Trophoblast cell (in vitro differentiated cells and primary cell): ENCODE results near the gene MRTFB.

Experiments used
- DNase-seq, 2 donors: peaks; one replicate each; pipeline ENCODE4 v3.0.0-alpha.2; 2016
- H2AFZ ChIP-seq: 2 replicates; pipeline ENCODE4 v1.6.1; 2013; ENCODE audit warnings: low read length, moderate library complexity, mild to moderate bottlenecking; ENCODE audit not compliant: insufficient read depth, poor library complexity
- H2AK5ac ChIP-seq: 2 replicates; pipeline ENCODE4 v1.6.1; 2013; ENCODE audit warnings: mild to moderate bottlenecking, low read length
- H2BK120ac ChIP-seq: 2 replicates; pipeline ENCODE4 v1.6.1; 2013; ENCODE audit warnings: low read length, mild to moderate bottlenecking, moderate library complexity; ENCODE audit not compliant: insufficient read depth, poor library complexity
- H2BK12ac ChIP-seq: 2 replicates; pipeline ENCODE4 v1.6.1; 2013; ENCODE audit warnings: mild to moderate bottlenecking, low read length, moderate library complexity
- H2BK5ac ChIP-seq: 2 replicates; pipeline ENCODE4 v1.6.1; 2013; ENCODE audit warnings: low read length, low read depth, moderate library complexity, mild to moderate bottlenecking; ENCODE audit not compliant: poor library complexity
- H3K14ac ChIP-seq: 2 replicates; pipeline ENCODE4 v1.6.1; 2013; ENCODE audit warnings: mild to moderate bottlenecking, low read length
- H3K18ac ChIP-seq: 2 replicates; pipeline ENCODE4 v1.6.1; 2013; ENCODE audit warnings: mild to moderate bottlenecking, low read length
- H3K23ac ChIP-seq: 2 replicates; pipeline ENCODE4 v1.6.1; 2013; ENCODE audit warnings: low read length
- H3K27ac ChIP-seq: 2 replicates; pipeline ENCODE4 v1.5.1; 2013; ENCODE audit warnings: low read depth, mild to moderate bottlenecking, inconsistent platforms, low read length, moderate library complexity
- H3K27me3 ChIP-seq: 2 replicates; pipeline ENCODE4 v1.6.1; 2013; ENCODE audit warnings: inconsistent platforms, mild to moderate bottlenecking, low read length, moderate library complexity; ENCODE audit not compliant: insufficient read depth
- H3K36me3 ChIP-seq, 2 experiments: 1 replicate in 1 of 2; 2 replicates in 1 of 2; pipeline ENCODE4 v1.6.1; 2013; ENCODE audit warnings: low read length in 2 of 2, mild to moderate bottlenecking in 2 of 2, moderate library complexity in 1 of 2; ENCODE audit not compliant: insufficient read depth in 2 of 2, control insufficient read depth in 1 of 2
- H3K4ac ChIP-seq: 2 replicates; pipeline ENCODE4 v1.6.1; 2013; ENCODE audit warnings: low read depth, mild to moderate bottlenecking, low read length, moderate library complexity
- H3K4me1 ChIP-seq, 2 experiments: 1 replicate in 1 of 2; 2 replicates in 1 of 2; pipeline ENCODE4 v1.6.1; 2013; ENCODE audit warnings: low read length in 2 of 2, mild to moderate bottlenecking in 2 of 2, moderate library complexity in 1 of 2; ENCODE audit not compliant: insufficient read depth in 2 of 2, control insufficient read depth in 1 of 2
- H3K4me2 ChIP-seq: 2 replicates; pipeline ENCODE4 v1.6.1; 2013; ENCODE audit warnings: inconsistent platforms, mild to moderate bottlenecking, low read length, moderate library complexity
- H3K4me3 ChIP-seq: 2 replicates; pipeline ENCODE4 v1.5.1; 2013; ENCODE audit warnings: mild to moderate bottlenecking, low read depth, low read length, inconsistent platforms
- H3K79me1 ChIP-seq: one replicate; pipeline ENCODE4 v1.6.1; 2013; ENCODE audit warnings: low read length
- H3K79me2 ChIP-seq: 2 replicates; pipeline ENCODE4 v1.6.1; 2013; ENCODE audit warnings: low read length, mild to moderate bottlenecking; ENCODE audit not compliant: control insufficient read depth, insufficient read depth, poor library complexity
- H3K9ac ChIP-seq: 2 replicates; pipeline ENCODE4 v1.6.1; 2013; ENCODE audit warnings: mild to moderate bottlenecking, low read length
- H3K9me3 ChIP-seq: 2 replicates; pipeline ENCODE4 v1.6.1; 2013; ENCODE audit warnings: low read depth, mild to moderate bottlenecking, control low read depth, inconsistent platforms, low read length; ENCODE audit not compliant: insufficient read depth
- H4K12ac ChIP-seq: 2 replicates; pipeline ENCODE4 v1.6.1; 2013; ENCODE audit warnings: low read depth, mild to moderate bottlenecking, low read length, moderate library complexity
- H4K8ac ChIP-seq: 2 replicates; pipeline ENCODE4 v1.6.1; 2013; ENCODE audit warnings: low read depth, mild to moderate bottlenecking, low read length, moderate library complexity
- H4K91ac ChIP-seq: one replicate; pipeline ENCODE4 v1.6.1; 2013; ENCODE audit warnings: low read depth, mild to moderate bottlenecking, low read length, moderate library complexity
- WGBS: extraction: QIAGEN DNeasy Blood & Tissue Kit; methylation state at CpG from one replicate; pipeline ENCODE4 v1.1.7; 2013; ENCODE audit warnings: missing lambda C conversion rate; ENCODE audit not compliant: insufficient read length, insufficient coverage; ENCODE audit errors: extremely low coverage; 5-methylcytosine and 5-hydroxymethylcytosine counted together

Gene MRTFB

GRCh38 chr16:14307059-14307526, 236.0 kb downstream of the MRTFB start:
- no peak overlapping the region for H3K4me3 ChIP-seq
- no peak overlapping the region for H3K23ac ChIP-seq
- peak overlapping the region; percentile 75 for H4K91ac ChIP-seq
- H3K9me3 ChIP-seq = peaks cover 2% of the 10 kb centered on the region
- H4K8ac ChIP-seq = peak overlapping the region; percentile 30
- H2BK120ac ChIP-seq = peak overlapping the region; percentile 23
- peaks cover 40% of the 10 kb centered on the region for H3K79me1 ChIP-seq
- peak overlapping the region; percentile 90 for H3K27ac ChIP-seq
- H3K27me3 ChIP-seq = no peaks in the 10 kb centered on the region
- H3K4ac ChIP-seq = peak overlapping the region; percentile 56
- no peak overlapping the region for H3K4me2 ChIP-seq
- no peak overlapping the region for H2AFZ ChIP-seq
- no peaks in the 10 kb centered on the region for H3K36me3 ChIP-seq
- H2AK5ac ChIP-seq = no peak overlapping the region
- peaks cover 38 to 40% of the 10 kb centered on the region in 2 experiments for H3K4me1 ChIP-seq
- H3K79me2 ChIP-seq = peaks cover 28% of the 10 kb centered on the region
- peak overlapping the region; percentile 6 for H3K14ac ChIP-seq
- DNase-seq = no peak
- no peak overlapping the region for H4K12ac ChIP-seq
- H3K18ac ChIP-seq = peak overlapping the region; percentile 88
- peak overlapping the region; percentile 50 for H2BK5ac ChIP-seq
- no peak overlapping the region for H3K9ac ChIP-seq
- WGBS = no CpG with 5 or more reads among the region's 10 CpGs
- peak overlapping the region; percentile 67 for H2BK12ac ChIP-seq

GRCh38 chr16:14307527-14308367, 236.6 kb downstream of the MRTFB start:
- Histone ChIP-seq H3K79me1 (peaks cover 34% of the 10 kb centered on the region), H3K9ac (no peak overlapping the region), H2AK5ac (peak overlapping the region; percentile 30), H4K8ac (peak overlapping the region; percentile 57), H3K79me2 (peaks cover 22% of the 10 kb centered on the region), H4K12ac (no peak overlapping the region), H3K23ac (no peak overlapping the region), H3K27me3 (no peaks in the 10 kb centered on the region), H3K4me2 (peak overlapping the region; percentile 34), H2BK120ac (peak overlapping the region; percentile 65), H2BK5ac (peak overlapping the region; percentile 62), H4K91ac (peak overlapping the region; percentile 75), H3K14ac (peak overlapping the region; percentile 71), H2BK12ac (peak overlapping the region; percentile 67), H3K27ac (peak overlapping the region; percentile 90), H2AFZ (no peak overlapping the region), H3K9me3 (no peaks in the 10 kb centered on the region), H3K4me1 (peaks cover 38 to 40% of the 10 kb centered on the region in 2 experiments), H3K4ac (peak overlapping the region; percentile 56), H3K18ac (peak overlapping the region; percentile 88), H3K4me3 (no peak overlapping the region), H3K36me3 (no peaks in the 10 kb centered on the region)
- DNase-seq = peak; percentile 30 to 52
- no CpG with 5 or more reads among the region's 23 CpGs for WGBS

- Histone ChIP-seq H2AK5ac (peak overlapping the region; percentile 49), H3K4me1 (peaks cover 38 to 40% of the 10 kb centered on the region in 2 experiments), H3K79me1 (peaks cover 32% of the 10 kb centered on the region), H3K9ac (no peak overlapping the region), H2BK5ac (peak overlapping the region; percentile 62), H3K4ac (peak overlapping the region; percentile 56), H3K36me3 (no peaks in the 10 kb centered on the region), H4K91ac (peak overlapping the region; percentile 75), H3K14ac (peak overlapping the region; percentile 64), H3K79me2 (peaks cover 17% of the 10 kb centered on the region), H3K4me3 (no peak overlapping the region), H4K12ac (peak overlapping the region; percentile 67), H3K27me3 (no peaks in the 10 kb centered on the region), H2AFZ (no peak overlapping the region), H3K18ac (peak overlapping the region; percentile 16), H3K4me2 (peak overlapping the region; percentile 58), H2BK120ac (peak overlapping the region; percentile 70), H3K23ac (no peak overlapping the region), H2BK12ac (peak overlapping the region; percentile 82), H3K27ac (peak overlapping the region; percentile 90), H3K9me3 (no peaks in the 10 kb centered on the region), H4K8ac (peak overlapping the region; percentile 57)
- no CpG with 5 or more reads among the region's 1 CpG for WGBS
- peak; percentile 14 to 42 for DNase-seq
Measured at GRCh38 chr16:14308368-14308723, 237.2 kb downstream of the MRTFB start.

- no peaks in the 10 kb centered on the region for H3K9me3 ChIP-seq
- H2BK5ac ChIP-seq = peak overlapping the region; percentile 61
- no peak overlapping the region for H4K12ac ChIP-seq
- peak overlapping the region; percentile 49 for H2AK5ac ChIP-seq
- H4K8ac ChIP-seq = peak overlapping the region; percentile 67
- H3K18ac ChIP-seq = peak overlapping the region; percentile 76
- H3K4me2 ChIP-seq = peak overlapping the region; percentile 58
- H4K91ac ChIP-seq = peak overlapping the region; percentile 75
- no peak overlapping the region for H3K23ac ChIP-seq
- peak overlapping the region; percentile 41 for H3K14ac ChIP-seq
- WGBS = no CpG with 5 or more reads among the region's 26 CpGs
- H3K4me1 ChIP-seq = peaks cover 38 to 45% of the 10 kb centered on the region in 2 experiments
- peak; percentile 96 to 97 for DNase-seq
- H3K79me2 ChIP-seq = peaks cover 9% of the 10 kb centered on the region
- no peak overlapping the region for H3K9ac ChIP-seq
- H2AFZ ChIP-seq = peak overlapping the region; percentile 50
- peak overlapping the region; percentile 70 for H2BK120ac ChIP-seq
- no peaks in the 10 kb centered on the region for H3K27me3 ChIP-seq
- H3K4me3 ChIP-seq = no peak overlapping the region
- no peak overlapping the region for H3K4ac ChIP-seq
- H3K27ac ChIP-seq = peak overlapping the region; percentile 90
- H3K79me1 ChIP-seq = peaks cover 32% of the 10 kb centered on the region
- peak overlapping the region; percentile 82 for H2BK12ac ChIP-seq
- no peaks in the 10 kb centered on the region for H3K36me3 ChIP-seq
Measured at GRCh38 chr16:14309001-14309886, 238.1 kb downstream of the MRTFB start.
